GM20431 (cell line): ENCODE results near the gene EVI2A.
"Not testable (repeated sequence)": the region's sequence is repeated elsewhere in the genome, so short reads cannot be mapped to it uniquely, and the experiment has no call there.

Experiments used
- in situ Hi-C: fragments of 300-500 bp; cut with MseI, MboI; formaldehyde crosslinking; loops from one replicate; pipeline ENCODE4 v1.15.0; 2020; ENCODE audit warnings: low sequenced_read_pairs; ENCODE audit not compliant: unreplicated experiment

The EVI2A gene

DNA sequence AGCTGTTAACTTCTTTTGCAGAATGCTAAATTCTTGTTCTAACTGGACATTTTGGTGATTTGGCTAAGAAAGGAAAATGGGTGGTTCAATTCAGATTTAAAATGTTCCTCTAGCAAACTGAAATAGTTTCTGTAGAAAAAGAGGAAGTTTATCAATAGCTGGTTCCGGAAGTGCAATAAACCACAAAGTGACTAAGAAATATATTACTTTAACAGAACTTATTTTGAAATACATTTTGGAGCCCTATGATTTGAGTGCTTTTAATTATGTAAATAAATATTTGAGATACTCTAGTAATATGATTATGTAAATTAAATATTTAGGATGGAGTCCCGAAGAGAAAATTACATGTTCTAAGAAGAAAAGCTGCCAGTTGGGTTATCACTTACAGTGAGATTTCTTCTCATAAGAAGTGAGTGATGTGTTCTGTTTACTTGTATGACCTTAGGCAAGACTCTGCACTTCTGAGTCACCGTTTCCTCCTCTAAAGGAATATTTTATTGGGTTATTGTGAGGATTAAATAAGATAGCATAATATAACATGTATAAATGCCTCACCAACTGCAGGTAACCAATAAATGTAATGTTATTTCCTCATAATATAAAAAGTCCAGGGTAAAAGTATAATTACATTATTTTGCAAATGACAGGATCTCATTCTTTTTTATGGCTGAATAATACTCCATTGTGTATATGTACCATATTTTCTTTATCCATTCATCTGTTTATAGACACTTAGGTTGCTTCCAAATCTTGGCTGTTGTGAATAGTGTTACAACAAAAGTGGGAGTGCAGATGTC lies 7.2 kb downstream of the EVI2A start, which contains the start of gene EVI2B:
TSS of gene EVI2B (minus strand) at position 73 of the 800 bp plus-strand sequence. CDS start 8,445 bp downstream, outside the sequence.
- in situ Hi-C loops: no loop called here

DNA sequence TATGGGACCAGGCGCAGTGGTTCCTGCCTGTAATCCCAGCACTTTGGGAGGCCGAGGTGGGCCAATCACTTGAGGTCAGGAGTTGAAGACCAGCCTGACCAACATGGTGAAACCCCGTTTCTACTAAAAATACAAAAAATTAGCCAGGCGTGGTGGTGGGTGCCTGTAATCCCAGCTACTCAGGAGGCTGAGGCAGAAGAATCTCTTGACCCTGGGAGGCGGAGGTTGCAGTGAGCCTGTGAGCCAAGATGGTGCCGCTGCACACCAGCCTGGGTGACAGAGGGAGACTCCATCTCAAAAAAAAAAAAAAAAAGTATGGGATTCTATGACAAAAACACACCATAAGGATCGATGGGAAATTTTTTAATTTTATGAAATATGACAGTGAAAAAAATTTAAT lies 9.2 kb downstream of the EVI2A start:
- in situ Hi-C loops: not testable (repeated sequence)

DNA sequence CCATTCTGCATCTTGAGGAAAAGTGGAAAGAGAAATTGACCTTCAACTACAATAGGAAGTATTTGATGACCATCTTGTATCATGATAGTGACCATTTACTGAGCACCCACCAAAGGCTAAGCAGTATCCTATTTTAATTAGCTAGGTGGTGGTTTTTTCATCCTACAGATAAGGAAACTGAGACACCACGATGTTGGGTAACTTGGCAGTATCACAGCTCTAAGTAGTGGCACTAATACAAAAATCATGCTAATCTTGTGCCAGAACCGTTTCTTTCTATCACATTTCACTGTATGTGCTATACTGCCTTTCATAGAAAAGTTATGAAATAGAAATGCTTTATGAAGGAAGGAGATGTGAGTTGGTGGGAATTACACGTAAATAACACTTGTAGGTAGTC lies 9.9 kb downstream of the EVI2A start:
- in situ Hi-C loops: no loop called here

DNA sequence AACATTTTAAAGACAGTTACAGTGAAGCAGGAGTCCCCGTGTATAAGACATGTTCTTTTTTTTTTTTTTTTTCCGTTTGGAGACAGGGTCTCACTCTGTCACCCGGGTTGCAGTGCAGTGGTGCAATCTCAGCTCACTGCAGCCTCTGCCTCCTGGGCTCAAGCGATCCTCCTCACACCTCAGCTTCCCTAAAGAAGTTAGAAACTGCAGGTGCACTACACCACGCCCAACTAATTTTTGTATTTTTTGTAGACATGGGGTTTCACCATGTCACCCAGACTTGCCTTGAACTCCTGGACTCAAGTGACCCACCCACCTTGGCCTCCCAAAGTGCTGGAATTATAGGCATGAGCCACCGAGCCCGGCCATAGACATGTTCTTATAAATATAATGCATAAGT lies 10.5 kb downstream of the EVI2A start:
- in situ Hi-C loops: no loop called here

DNA sequence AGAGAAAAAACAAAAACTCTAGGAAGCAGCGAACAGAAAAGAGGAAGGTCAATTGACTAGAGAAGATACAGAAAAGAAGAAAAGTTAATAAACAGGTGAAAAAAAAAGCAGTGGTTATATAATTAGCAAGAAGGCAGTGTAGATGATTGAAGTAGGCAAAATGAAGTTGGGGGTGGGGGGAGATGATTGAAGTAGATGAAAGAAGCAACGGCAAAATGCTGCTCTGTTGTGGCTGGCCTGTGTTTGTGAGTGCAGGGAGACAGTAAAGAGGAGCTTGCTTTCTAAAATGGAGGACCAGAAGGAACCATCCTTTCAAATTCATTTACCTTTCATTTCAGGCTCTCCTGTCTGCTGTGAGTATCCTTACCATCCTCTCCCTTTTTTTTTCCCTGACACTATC lies 11.2 kb downstream of the EVI2A start:
- in situ Hi-C loops: no loop called here

DNA sequence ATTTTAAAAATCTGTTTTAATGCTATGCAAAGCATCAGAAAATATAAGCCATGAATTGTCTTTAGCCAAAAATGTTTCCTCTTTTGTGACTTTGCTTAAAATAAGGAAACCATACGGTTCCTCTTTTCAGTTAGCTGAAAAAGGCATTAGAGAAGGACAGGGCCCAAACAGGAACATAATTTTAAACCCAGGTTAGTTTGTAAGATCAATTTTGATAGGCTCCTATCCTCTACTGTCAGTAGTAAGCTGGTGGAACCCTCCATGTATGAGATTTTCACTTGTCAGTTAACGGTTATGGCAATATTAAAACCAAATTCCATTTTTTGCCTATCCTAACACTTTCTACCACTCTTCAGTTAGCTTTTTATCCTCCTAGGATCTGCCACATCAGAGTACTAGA lies 11.9 kb downstream of the EVI2A start:
- in situ Hi-C loops: no loop called here

DNA sequence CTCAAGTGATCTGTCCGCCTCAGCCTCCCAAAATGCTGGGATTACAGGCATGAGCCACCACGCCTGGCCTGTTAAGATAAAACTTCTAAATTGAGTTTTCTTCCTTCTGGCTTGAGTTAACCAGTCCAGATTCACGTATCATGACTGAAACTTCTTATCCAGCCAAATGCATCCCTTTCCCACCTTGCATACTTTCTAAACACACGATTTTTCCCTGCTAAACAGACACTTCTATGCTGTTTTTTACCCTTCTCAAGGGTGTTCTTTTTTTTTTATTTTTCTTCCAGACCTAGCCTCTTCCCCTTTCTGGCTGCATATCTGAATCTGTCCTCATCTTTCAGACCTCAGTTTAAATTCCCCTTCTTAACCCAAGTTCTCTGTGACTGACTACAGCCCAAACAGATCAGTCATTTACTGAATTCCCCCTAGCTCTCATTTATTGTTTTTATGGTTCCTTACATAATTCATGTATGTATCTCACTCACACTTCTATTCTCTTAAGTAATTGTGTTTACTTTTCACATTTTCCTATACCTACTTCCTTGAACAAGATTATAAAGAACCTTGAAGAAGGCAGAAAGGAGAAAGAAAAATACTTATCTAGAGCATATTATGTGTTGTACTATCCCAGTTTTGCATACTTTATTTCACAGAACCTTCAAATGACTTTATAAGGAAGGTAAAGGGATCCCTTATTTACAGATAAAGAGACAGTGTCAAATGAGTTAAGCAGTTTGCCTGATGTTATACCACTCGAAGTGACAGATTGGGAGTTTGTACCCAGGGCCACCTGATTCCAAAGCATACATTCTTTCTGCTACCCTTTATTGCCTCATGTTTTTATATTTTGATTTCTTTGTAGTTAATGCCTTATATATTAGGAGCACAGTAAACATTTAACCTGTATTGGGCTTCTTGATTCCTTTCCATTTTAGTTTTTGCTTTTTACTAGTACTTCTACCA lies 12.8 kb downstream of the EVI2A start:
- in situ Hi-C loops: no loop called here

DNA sequence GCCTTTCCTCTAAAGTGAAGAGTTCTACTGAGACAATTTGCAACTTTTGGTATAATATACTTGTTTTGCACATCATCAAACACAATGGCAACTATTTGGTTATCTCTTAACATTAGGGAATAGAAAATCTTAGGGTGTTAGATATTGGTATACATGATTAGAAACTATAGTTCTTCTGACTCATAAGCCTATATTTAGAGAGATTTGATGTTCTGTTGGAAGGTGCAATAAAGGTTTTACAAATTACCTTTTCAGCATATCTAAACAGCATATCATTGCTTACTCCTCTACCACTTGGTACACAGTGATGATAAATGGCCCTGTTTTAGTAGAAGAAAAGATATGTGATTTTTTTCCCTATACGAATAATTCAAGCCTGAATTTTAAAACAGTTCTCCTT lies 13.8 kb downstream of the EVI2A start:
- in situ Hi-C loops: no loop called here

DNA sequence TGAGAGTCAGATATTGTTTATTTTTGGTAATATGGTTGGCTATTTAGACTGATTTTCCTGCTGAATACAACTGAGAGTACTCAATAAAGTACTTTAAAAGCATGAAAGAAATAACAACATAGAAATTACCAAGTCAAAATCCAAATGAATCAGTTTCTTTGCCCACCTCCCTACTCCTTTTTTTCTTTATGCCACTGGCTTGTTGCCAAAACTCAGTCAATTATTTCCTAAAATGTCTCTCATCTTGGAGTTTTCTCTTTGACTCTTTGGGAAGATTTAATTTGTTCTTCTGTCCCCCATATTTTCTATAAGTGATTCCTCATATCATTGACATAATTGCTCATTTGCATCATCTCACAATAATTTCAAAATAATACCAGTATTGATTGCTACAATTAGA lies 21.8 kb downstream of the EVI2A start:
- in situ Hi-C loops: no loop called here

DNA sequence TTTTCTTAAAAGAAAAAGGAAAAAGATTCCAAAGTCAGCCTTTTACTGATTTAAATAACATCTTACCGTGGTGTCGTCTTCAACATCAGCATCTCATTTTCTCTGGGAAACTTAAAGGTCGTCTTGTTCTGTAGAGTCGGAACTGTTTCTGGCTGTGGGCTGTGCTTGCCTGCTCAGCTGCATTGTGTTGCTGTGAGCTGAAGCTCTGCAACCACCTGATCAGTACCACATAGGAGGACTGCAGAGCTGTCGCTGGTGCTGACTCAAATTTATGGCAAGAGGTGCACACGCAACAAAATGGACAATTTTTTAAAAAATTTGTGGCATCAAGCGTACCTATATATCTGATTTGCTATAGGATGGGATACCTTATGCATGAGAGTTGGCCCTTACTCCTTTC lies 24.3 kb downstream of the EVI2A start, which contains the start of gene OMG:
TSS of gene OMG (minus strand) at position 150 of the 400 bp plus-strand sequence. CDS start 908 bp downstream, outside the sequence.
- in situ Hi-C loops: no loop called here

DNA sequence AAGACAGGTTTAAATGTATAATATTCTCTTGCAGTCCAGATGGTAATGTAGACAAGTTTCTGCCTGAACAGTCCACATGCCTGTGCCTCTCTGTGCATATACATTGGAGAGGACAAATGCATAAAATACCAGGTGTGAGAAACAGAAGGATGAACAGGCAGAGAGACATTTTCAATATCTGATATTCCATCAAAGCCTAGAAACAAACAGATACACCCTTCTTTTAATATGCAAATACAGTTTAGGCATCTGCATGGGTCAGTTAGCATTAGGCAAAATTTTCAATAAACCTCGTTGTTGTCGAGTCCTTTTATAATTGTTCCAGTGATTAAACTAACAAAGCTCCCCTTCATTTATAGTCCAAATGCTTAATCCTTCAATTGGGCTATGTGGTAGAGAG lies 25.3 kb downstream of the EVI2A start:
- in situ Hi-C loops: no loop called here

DNA sequence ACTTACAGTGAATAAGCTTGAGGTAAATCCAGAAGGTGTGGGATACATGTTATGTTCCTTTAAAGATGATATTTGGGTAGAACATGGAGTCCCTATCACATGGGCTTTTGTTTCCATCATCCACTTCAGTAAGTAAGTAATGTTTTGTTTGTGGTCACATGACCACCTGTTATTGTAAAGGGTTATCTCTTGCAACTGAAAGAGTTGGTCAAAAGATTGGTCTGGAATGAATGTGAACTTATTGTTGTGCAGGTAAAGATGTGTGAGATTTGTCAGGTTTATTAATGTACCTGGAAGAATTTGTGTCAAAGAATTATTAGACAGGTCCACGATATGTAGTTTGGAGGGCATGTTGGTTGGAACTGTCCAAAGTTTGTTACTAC lies 25.9 kb downstream of the EVI2A start:
- in situ Hi-C loops: no loop called here

DNA sequence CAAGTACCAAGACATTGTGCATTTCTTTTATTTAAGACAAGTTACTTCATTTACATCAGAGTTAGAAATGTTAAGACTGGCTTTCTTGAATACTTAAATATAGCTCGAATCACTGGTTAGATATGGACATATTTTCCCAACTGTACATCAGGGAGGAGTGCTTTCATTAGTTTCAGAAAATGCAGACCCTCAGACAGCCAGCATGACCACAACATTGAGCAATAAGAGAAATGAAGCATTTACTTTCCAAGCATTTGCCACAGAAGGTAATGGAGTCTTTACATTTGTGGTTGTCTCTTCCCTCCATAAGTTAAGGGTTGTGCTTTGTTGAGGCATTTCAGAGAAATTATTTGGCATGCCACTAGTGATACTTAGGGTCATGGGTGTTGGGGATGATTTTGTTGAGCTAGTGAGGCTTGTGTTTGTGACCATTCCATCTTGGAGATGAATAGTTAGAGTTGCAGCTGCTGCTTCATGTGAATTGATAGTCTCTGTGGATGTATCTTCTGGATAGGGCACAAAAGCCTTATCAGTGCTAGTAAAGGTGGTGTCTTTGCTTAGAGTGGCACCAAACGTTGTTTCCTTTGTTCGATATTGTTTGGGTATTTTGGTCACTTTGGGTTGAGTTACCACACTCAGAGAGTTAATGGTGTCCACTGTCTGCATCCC lies 26.5 kb downstream of the EVI2A start:
- in situ Hi-C loops: no loop called here

DNA sequence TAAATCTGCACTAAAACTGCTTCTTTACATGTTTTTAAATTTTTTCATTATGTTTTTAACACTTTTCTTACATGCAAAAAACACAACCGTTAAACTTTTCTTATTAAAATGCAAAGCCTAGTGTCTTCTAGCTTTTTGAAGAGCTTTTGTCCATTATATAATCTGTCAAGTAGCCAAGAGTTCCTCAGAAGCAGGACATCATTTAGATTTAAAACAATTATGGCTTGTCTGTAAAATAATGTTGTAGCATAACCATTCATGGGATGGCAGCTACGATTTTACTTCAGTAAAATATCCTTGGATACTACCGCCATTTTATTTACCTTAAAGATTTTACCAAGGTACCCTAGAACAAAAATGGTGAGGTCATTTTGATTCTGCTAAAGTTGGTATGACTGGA lies 27.2 kb downstream of the EVI2A start:
- in situ Hi-C loops: no loop called here

DNA sequence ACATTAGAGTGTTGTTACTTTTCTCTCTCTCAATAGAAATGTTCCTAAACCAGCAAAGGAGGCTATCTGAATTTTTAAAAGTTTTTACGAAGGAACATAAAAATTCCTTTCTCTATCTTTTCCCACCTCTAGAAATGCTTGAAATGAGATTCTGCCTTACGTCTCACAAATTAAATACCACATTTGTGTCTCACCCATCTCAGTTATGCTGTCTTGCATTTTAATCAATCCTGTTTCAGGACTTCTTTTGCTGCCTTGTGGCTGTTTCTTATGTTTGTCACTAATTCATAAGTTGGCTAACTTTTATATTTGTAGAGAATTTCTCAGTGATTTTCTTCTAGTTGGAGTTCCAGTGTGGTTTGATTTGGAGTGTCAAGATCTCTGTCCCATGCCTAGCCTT lies 27.8 kb downstream of the EVI2A start:
- in situ Hi-C loops: no loop called here

DNA sequence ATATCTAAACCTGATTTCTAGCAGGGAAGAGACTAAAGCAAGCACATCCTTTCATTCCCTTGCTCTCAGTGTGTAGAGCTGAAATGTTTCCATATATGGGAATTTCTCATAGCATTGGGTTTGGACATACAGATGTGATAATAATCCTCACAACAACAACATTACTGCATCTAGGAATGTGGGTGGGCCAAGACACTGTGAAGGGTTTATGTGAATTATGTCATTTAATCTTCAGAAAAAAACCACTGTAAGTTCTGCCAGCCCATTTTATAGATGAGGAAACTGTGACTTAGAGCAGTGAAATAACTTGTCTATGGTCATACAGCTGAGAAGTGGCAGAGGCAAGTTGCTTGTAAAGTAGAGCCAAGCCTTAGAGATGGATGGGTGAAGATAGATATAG lies 29.6 kb downstream of the EVI2A start:
- in situ Hi-C loops: no loop called here

DNA sequence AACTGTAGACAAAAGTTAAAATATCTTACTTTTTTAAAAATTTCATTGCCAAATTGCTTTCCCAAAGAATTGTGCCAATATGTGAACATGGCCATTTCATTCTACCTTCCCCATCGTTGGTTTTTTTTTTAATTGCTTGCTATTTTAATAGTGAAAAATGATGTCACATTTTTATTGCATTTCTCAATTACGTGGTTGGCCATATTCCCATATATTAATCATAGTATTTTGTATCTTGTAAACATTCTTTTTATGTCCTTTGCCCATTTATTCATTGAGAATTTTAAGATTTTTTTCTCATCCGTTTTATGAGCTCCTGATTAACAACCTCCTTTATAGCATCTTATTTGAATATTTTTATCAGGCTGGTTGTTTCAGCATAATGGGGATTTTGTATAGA lies 31.6 kb downstream of the EVI2A start:
- in situ Hi-C loops: no loop called here

DNA sequence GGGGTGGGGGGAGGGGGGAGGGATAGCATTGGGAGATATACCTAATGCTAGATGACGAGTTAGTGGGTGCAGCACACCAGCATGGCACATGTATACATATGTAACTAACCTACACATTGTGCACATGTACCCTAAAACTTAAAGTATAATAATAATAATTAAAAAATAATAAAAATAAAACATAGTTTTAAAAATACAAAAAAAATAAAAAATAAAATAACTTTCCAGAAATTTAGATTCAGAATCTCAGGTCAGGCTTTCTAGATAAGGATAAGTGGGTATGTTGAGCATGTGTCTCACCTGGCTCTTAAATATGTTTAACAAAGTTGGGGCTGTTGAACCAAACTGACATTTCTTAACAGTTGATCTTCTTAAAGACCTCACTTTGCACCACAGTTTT lies 33.5 kb downstream of the EVI2A start:
- in situ Hi-C loops: not testable (repeated sequence)

DNA sequence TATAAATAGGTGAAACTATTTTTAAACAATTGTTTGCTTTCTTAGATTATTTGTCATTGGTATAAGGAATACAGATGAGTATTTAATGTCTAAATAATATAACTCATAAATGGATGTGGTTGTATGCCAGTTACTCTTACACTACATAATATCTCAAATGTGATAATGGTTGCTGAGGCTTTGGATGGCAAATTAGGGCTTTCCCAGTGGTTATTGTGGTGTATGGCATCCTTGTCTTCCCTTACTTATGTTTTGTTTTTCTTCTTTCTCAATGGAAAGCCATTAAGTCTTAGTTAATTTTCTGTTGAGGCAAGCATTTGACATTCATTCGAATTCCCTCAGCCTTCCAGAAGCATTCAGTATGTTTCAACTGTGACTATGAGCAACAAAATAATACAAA lies 34.8 kb downstream of the EVI2A start:
- in situ Hi-C loops: no loop called here

DNA sequence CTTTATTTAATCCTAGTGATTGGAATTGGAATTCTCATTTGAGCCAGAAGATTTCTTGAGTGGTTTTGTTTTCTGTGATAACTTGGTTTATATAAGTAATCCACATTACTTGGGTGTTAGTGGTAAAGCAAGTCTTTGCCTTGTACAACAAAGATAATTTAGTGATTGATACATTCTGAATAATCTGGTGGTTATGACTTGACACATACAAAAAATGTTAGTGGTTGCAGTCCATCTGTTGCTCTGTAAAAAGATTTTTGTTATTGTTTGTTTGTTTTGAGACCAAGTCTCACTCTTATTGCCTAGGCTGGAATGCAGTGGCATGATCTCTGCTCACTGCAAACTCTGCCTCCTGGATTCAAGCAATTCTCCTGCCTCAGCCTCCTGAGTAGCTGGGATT lies 37.6 kb downstream of the EVI2A start:
- in situ Hi-C loops: no loop called here

DNA sequence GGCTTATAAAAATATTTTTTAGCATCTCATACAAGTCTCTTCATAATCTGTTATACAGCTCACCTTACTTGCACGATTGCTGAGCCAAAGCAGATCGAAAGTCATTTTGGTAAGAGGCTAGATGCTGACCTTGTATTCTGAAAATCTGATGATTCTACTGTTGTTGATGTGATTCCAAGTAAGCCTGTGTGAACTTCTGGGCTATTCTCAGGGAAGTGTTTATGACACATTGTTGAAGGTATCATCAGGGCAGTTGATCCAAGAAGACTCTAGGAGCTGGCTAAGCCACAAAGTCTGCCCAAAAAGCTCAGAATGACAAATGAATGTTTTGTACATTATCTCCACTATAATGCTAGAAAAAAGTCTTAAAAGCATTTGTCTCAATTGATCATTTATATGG lies 40.4 kb downstream of the EVI2A start:
- in situ Hi-C loops: no loop called here
